Upper lobe of left lung (tissue), 6 donors: ENCODE measurements around the gene HOXB2. TPM values are rescaled to one million over a fixed set of nuclear protein-coding genes. Genes with fewer than 3 reads are reported as not detected.

Experiments used
- ATAC-seq, 2 donors: fragments of 200-7000 bp; cut with Tn5 transposase; one replicate each; pipeline ENCODE4 v1.9.1; 2022; ENCODE audit warnings: mild to moderate bottlenecking in 2 of 2, moderate library complexity in 2 of 2; ENCODE audit not compliant: low FRiP score in 2 of 2
- DNase-seq, 2 donors: peaks; one replicate each; pipeline ENCODE4 v3.0.0-alpha.2; 2019 to 2020
- H3K27ac ChIP-seq, 4 donors: fragments of 200-600 bp; sonication (generic); one replicate each; pipeline ENCODE4 v1.5.1; 2016 to 2019
- H3K27me3 ChIP-seq, 4 donors: fragments of 200-600 bp; sonication (generic); one replicate each; pipeline ENCODE4 v1.5.1; 2017 to 2019
- H3K36me3 ChIP-seq, 4 donors: fragments of 200-600 bp; sonication (generic); one replicate each; pipeline ENCODE4 v1.5.1; 2016 to 2019
- H3K4me1 ChIP-seq, 4 donors: fragments of 200-600 bp; sonication (generic); one replicate each; pipeline ENCODE4 v1.5.1; 2018 to 2019
- H3K4me3 ChIP-seq, 4 donors: fragments of 200-600 bp; sonication (generic); one replicate each; pipeline ENCODE4 v1.5.1; 2017 to 2019; ENCODE audit warnings: mild to moderate bottlenecking in 2 of 4, moderate library complexity in 1 of 4
- H3K9me3 ChIP-seq, 4 donors: fragments of 200-600 bp; sonication (generic); one replicate each; pipeline ENCODE4 v1.5.1; 2018 to 2019
- EP300 ChIP-seq, 4 donors: sonication (generic); formaldehyde crosslinking; IDR thresholded peaks; one replicate each; pipeline ENCODE4 v1.5.1; 2017; ENCODE audit warnings: antibody characterized with exemption in 4 of 4, control low read depth in 2 of 4
- POLR2A ChIP-seq, 4 donors: fragments of 450-650 bp; IDR thresholded peaks; one replicate each; pipeline ENCODE4 v1.5.1; 2016 to 2017; ENCODE audit warnings: antibody characterized with exemption in 4 of 4, mild to moderate bottlenecking in 2 of 4
- POLR2AphosphoS5 ChIP-seq, 2 donors: sonication (generic); formaldehyde crosslinking; IDR thresholded peaks; one replicate each; pipeline ENCODE4 v1.5.1; 2017; ENCODE audit warnings: antibody characterized with exemption in 2 of 2
- WGBS, 2 donors: methylation state at CpG; one replicate each; pipeline ENCODE4 v1.1.5; 2017 to 2018; 5-methylcytosine and 5-hydroxymethylcytosine counted together
- total RNA-seq, 6 donors: library from RNA; depleted of rRNA in 4 of 6; stranded (reverse); fragments of >200 nt in 4 of 6; gene quantifications; one replicate each; pipeline versions ENCODE4 v1.1.0 to v1.2.1, GENCODE V29; 2016 to 2021
- TF ChIP-seq, protein P1 (sequence below), 6 experiments: fragments of 450-650 bp in 4 of 6; fragments of 200-600 bp in 2 of 6; sonication (generic) in 2 of 6; IDR thresholded peaks; one replicate each; pipeline ENCODE4 v1.5.1; 2016 to 2019; ENCODE audit warnings: antibody characterized with exemption in 6 of 6
- donor health status: DM: no; HTN: no; CAD: no; lungs with moderate emphysema.
- donor health status: DM: no; HTN: yes; CAD: no; lungs with severe emphysema.

HOXB2 gene
- total RNA-seq, 6 donors from 2014 or later, result 1.4 to 16.1 (median 7.4) TPM

GRCh38 chr17:48589060-48589830, 44.3 kb upstream of the HOXB2 start:
- 23 to 28% methylated on average over 10 of the region's 10 CpGs for WGBS, 2 donors
- Histone ChIP-seq H3K9me3 (no peaks in the 10 kb centered on the region), H3K27ac (peak overlapping the region; percentile 66 to 90 (median 90)), H3K27me3 (peaks cover 0 to 42% (median 19%) of the 10 kb centered on the region in 4 donors), H3K4me1 (peaks cover 33 to 63% (median 40%) of the 10 kb centered on the region in 4 donors), H3K36me3 (no peaks in the 10 kb centered on the region), H3K4me3 (peak overlapping the region in 3 of 4 donors; percentile 13 to 54 (median 32))
- ATAC-seq (no peak), DNase-seq (no peak)
- TF ChIP-seq EP300 (IDR thresholded peaks at IDR 0.05), result no peak
- TF ChIP-seq, protein P1, sequence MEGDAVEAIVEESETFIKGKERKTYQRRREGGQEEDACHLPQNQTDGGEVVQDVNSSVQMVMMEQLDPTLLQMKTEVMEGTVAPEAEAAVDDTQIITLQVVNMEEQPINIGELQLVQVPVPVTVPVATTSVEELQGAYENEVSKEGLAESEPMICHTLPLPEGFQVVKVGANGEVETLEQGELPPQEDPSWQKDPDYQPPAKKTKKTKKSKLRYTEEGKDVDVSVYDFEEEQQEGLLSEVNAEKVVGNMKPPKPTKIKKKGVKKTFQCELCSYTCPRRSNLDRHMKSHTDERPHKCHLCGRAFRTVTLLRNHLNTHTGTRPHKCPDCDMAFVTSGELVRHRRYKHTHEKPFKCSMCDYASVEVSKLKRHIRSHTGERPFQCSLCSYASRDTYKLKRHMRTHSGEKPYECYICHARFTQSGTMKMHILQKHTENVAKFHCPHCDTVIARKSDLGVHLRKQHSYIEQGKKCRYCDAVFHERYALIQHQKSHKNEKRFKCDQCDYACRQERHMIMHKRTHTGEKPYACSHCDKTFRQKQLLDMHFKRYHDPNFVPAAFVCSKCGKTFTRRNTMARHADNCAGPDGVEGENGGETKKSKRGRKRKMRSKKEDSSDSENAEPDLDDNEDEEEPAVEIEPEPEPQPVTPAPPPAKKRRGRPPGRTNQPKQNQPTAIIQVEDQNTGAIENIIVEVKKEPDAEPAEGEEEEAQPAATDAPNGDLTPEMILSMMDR (IDR thresholded peaks at IDR 0.05), result no peak
- no peak for TF ChIP-seq POLR2AphosphoS5 (IDR thresholded peaks at IDR 0.05)
- no peak for TF ChIP-seq POLR2A (IDR thresholded peaks at IDR 0.05)

- TF ChIP-seq POLR2AphosphoS5 (IDR thresholded peaks at IDR 0.05), result no peak
- TF ChIP-seq, protein P1 (IDR thresholded peaks at IDR 0.05), result no peak
- no peak for TF ChIP-seq EP300 (IDR thresholded peaks at IDR 0.05)
- no peak for TF ChIP-seq POLR2A (IDR thresholded peaks at IDR 0.05)
- Histone ChIP-seq H3K27me3 (peaks cover 0 to 43% (median 21%) of the 10 kb centered on the region in 4 donors), H3K9me3 (no peaks in the 10 kb centered on the region), H3K36me3 (no peaks in the 10 kb centered on the region), H3K4me1 (peaks cover 32 to 56% (median 37%) of the 10 kb centered on the region in 4 donors), H3K4me3 (peak overlapping the region in 2 of 4 donors; percentile 32 to 54), H3K27ac (peak overlapping the region; percentile 66 to 90 (median 90))
- ATAC-seq, result no peak
- 32 to 34% methylated on average over 2 of the region's 2 CpGs for whole genome bisulfite sequencing, 2 donors
- no peak for DNase-seq
Measured at GRCh38 chr17:48588528-48588927, 43.6 kb upstream of the HOXB2 start.

- WGBS, 2 donors, result 32 to 64% methylated on average over 2 of the region's 2 CpGs
- no peak for DNase-seq
- peaks cover 0 to 44% (median 20%) of the 10 kb centered on the region in 4 donors for H3K27me3 ChIP-seq
- TF ChIP-seq POLR2A (IDR thresholded peaks at IDR 0.05) (no peak), EP300 (IDR thresholded peaks at IDR 0.05) (no peak), POLR2AphosphoS5 (IDR thresholded peaks at IDR 0.05) (no peak)
- TF ChIP-seq, protein P1 (IDR thresholded peaks at IDR 0.05), result no peak
- peaks cover 28 to 51% (median 33%) of the 10 kb centered on the region in 4 donors for H3K4me1 ChIP-seq
- no peaks in the 10 kb centered on the region for H3K36me3 ChIP-seq
- peak overlapping the region; percentile 66 to 90 (median 90) for H3K27ac ChIP-seq
- H3K4me3 ChIP-seq, result peak overlapping the region in 2 of 4 donors; percentile 32 to 54
- no peak for ATAC-seq
- H3K9me3 ChIP-seq, result no peaks in the 10 kb centered on the region
Measured at GRCh38 chr17:48588074-48588415, 43.1 kb upstream of the HOXB2 start.

DNA sequence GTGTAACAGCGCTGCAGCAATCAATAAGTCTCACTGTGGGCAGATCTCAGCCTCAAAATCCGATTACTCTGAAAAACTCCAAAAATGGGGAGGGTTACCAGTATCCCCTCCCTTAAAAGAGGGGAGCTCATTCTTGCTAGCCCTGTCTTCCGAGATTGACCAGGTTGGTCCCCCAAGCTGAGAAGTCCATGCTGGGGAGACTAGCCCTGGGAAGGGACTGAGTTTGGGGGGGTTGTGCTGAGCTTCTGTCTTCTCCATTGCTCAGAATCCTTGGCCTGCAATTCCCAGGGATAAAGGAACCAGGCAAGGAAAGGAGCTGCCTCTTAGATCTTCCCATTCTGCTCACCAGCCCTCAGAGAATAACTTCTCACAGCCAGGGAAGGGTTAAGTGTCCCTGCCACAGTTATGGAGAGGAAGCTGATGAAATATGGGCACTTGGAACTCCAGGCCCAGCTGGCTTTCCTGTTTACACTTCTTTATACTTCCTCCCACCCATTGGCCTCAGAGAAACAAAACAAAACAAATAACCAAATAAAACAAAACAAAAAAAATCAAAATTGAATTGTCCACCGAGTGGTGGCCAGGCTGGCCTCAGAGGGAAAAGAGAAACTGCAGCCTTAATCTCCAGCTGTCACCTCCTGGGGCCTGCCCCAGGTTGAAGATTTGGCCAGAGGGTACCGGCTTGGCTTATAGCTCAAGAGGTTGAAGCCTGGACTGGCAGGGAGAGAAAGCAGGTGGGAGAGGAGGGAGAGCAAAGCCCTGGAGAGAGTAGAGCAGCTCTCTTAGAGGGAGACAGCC, 42.6 kb upstream of the HOXB2 start:
- no peak for ATAC-seq
- TF ChIP-seq POLR2AphosphoS5 (IDR thresholded peaks at IDR 0.05) (peak; percentile 32 to 33), POLR2A (IDR thresholded peaks at IDR 0.05) (no peak)
- no peak for DNase-seq
- peaks cover 0 to 45% (median 20%) of the 10 kb centered on the region in 4 donors for H3K27me3 ChIP-seq
- peak overlapping the region; percentile 66 to 90 (median 90) for H3K27ac ChIP-seq
- WGBS, 2 donors, result 23 to 24% methylated on average over 4 to 5 of the region's 5 CpGs
- H3K9me3 ChIP-seq, result no peaks in the 10 kb centered on the region
- peaks cover 25 to 46% (median 31%) of the 10 kb centered on the region in 4 donors for H3K4me1 ChIP-seq
- H3K4me3 ChIP-seq, result peak overlapping the region in 2 of 4 donors; percentile 54 to 61
- H3K36me3 ChIP-seq, result no peaks in the 10 kb centered on the region
